ENCODE data around the gene ZNF417. TPM values are rescaled to one million over a fixed set of nuclear protein-coding genes. Genes with fewer than 3 reads are reported as not detected.

The ZNF417 gene
- total and polyA plus RNA-seq, 2 donors (not counting 1 experiment from before 2014, with no cell fraction given): 8.9 to 52.6 TPM

- POLR2A ChIA-PET: no interaction called here
- intact Hi-C loops (cut with micrococcal nuclease): loop anchor here (5.0 kb wide), 2 partner anchors 42 to 462 kb away; partner anchors contain the start of gene ZNF419
- WGBS (ENCODE audit: insufficient coverage): 94% methylated on average over 9 of the region's 12 CpGs
These were observed 33.3 kb upstream of the ZNF417 start for GRCh38 chr19:57949702-57950101.

DNA sequence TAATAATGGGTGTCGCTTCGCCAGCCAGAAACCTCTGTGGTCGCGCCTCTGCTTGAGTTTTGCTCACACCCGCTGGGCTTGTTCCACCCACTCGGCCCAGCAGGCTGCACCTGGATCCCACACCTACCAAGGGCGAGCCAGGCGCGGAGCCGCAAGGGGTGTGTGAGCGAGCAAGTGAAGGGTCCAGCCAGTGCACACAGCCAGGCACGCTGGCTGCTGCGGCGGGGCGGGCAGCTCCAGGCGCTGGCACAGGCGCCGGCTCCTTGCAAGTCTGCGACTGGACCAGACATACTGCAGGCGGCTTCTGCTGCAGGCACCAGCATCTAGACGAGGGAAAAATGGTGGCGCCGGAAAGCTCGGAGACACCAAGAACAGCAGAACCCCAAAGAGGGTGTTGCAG is 32.9 kb upstream of the ZNF417 start:
- H3K4me3 ChIP-seq (ENCODE audit: control extremely low read depth in 1 of 5, extremely low read depth in 1 of 5, insufficient read depth in 1 of 5, low read depth in 2 of 5, low read length in 4 of 5): no peak overlapping the region
- DNase-seq (no peak), ATAC-seq (ENCODE audit: low read depth) (no peak)
- H3K27me3 Mint-ChIP-seq: peaks cover 9% of the 10 kb centered on the region
- 96% methylated on average over 24 of the region's 24 CpGs for WGBS (ENCODE audit: insufficient coverage)
- H3K4me1 Mint-ChIP-seq: peaks cover 26% of the 10 kb centered on the region
- ChIA-PET POLR2A (no interaction called here), CTCF (no interaction called here)
- H3K4me2 ChIP-seq (replicated peaks; ENCODE audit: low read depth, low read length, poor library complexity, severe bottlenecking): no peak overlapping the region
- H3K27ac Mint-ChIP-seq: no peak overlapping the region
- intact Hi-C loops (cut with micrococcal nuclease): loop anchor here (5.0 kb wide), 2 partner anchors 42 to 462 kb away; partner anchors contain the start of gene ZNF419
- no peak overlapping the region for H3K4me3 Mint-ChIP-seq
- H3K9ac ChIP-seq (ENCODE audit: low read length): no peak overlapping the region
- H3K79me2 ChIP-seq (ENCODE audit: control insufficient read depth, insufficient read depth, low read length): peaks cover 39% of the 10 kb centered on the region
- H3K9me3 Mint-ChIP-seq (ENCODE audit: insufficient read depth): peaks cover 20% of the 10 kb centered on the region
- TF ChIP-seq CTCF (IDR thresholded peaks at IDR 0.05): no peak
- TF ChIP-seq EZH2 (IDR thresholded peaks at IDR 0.05; ENCODE audit: borderline replicate concordance, insufficient read depth, low read depth, low read length, poor library complexity, severe bottlenecking): no peak
- peaks cover 0 to 68% (median 7%) of the 10 kb centered on the region in 3 donors for H3K9me3 ChIP-seq (ENCODE audit: control extremely low read depth in 1 of 3, control insufficient read depth in 2 of 3, insufficient read depth in 1 of 3, low read length in 2 of 3)
- peaks cover 16 to 27% of the 10 kb centered on the region in 2 donors for H3K4me1 ChIP-seq (ENCODE audit: control insufficient read depth in 2 of 2, insufficient read depth in 2 of 2, low read length in 2 of 2)
- peaks cover 0 to under 1% of the 10 kb centered on the region in 2 experiments for H3K36me3 ChIP-seq (replicated peaks in 1 of 2; ENCODE audit: control extremely low read depth in 1 of 2, control insufficient read depth in 1 of 2, extremely low read depth in 1 of 2, insufficient read depth in 2 of 2, low read length in 1 of 2)
- H4K20me1 ChIP-seq (ENCODE audit: control insufficient read depth, insufficient read depth, low read length, poor library complexity, severe bottlenecking): peaks cover 9% of the 10 kb centered on the region
- no peak overlapping the region for H2AFZ ChIP-seq (ENCODE audit: insufficient read depth, low read depth, low read length, poor library complexity, severe bottlenecking)
- H3K27me3 ChIP-seq (replicated peaks in 1 of 4; ENCODE audit: control extremely low read depth in 1 of 4, control insufficient read depth in 3 of 4, insufficient read depth in 4 of 4, low read length in 3 of 4): peaks cover 0 to 6% (median 0%) of the 10 kb centered on the region in 4 experiments
- no peak overlapping the region for H3K27ac ChIP-seq (ENCODE audit: low read length in 2 of 2)

More at GRCh38 chr19:57949702-57950101, 33.3 kb upstream of the ZNF417 start:
- Histone ChIP-seq H3K9me3 (ENCODE audit: control extremely low read depth in 1 of 3, control insufficient read depth in 2 of 3, insufficient read depth in 1 of 3, low read length in 2 of 3) (peaks cover 0 to 65% (median 7%) of the 10 kb centered on the region in 3 donors), H3K9ac (ENCODE audit: low read length) (no peak overlapping the region), H3K4me2 (replicated peaks; ENCODE audit: low read depth, low read length, poor library complexity, severe bottlenecking) (no peak overlapping the region), H2AFZ (ENCODE audit: insufficient read depth, low read depth, low read length, poor library complexity, severe bottlenecking) (no peak overlapping the region), H3K27ac (ENCODE audit: low read length in 2 of 2) (no peak overlapping the region), H3K4me3 (ENCODE audit: control extremely low read depth in 1 of 5, extremely low read depth in 1 of 5, insufficient read depth in 1 of 5, low read depth in 2 of 5, low read length in 4 of 5) (no peak overlapping the region), H3K79me2 (ENCODE audit: control insufficient read depth, insufficient read depth, low read length) (peaks cover 35% of the 10 kb centered on the region), H3K36me3 (replicated peaks in 1 of 2; ENCODE audit: control extremely low read depth in 1 of 2, control insufficient read depth in 1 of 2, extremely low read depth in 1 of 2, insufficient read depth in 2 of 2, low read length in 1 of 2) (no peaks in the 10 kb centered on the region), H3K27me3 (replicated peaks in 1 of 4; ENCODE audit: control extremely low read depth in 1 of 4, control insufficient read depth in 3 of 4, insufficient read depth in 4 of 4, low read length in 3 of 4) (peaks cover 0 to 6% (median 0%) of the 10 kb centered on the region in 4 experiments), H4K20me1 (ENCODE audit: control insufficient read depth, insufficient read depth, low read length, poor library complexity, severe bottlenecking) (peaks cover 6% of the 10 kb centered on the region), H3K4me1 (ENCODE audit: control insufficient read depth in 2 of 2, insufficient read depth in 2 of 2, low read length in 2 of 2) (peaks cover 16 to 27% of the 10 kb centered on the region in 2 donors)
- peaks cover 24% of the 10 kb centered on the region for H3K4me1 Mint-ChIP-seq
- CTCF ChIA-PET: no interaction called here
- TF ChIP-seq EZH2 (IDR thresholded peaks at IDR 0.05; ENCODE audit: borderline replicate concordance, insufficient read depth, low read depth, low read length, poor library complexity, severe bottlenecking): no peak
- TF ChIP-seq CTCF (IDR thresholded peaks at IDR 0.05): no peak
- peaks cover 9% of the 10 kb centered on the region for H3K27me3 Mint-ChIP-seq
- H3K9me3 Mint-ChIP-seq (ENCODE audit: insufficient read depth): peaks cover 20% of the 10 kb centered on the region
- H3K4me3 Mint-ChIP-seq: no peak overlapping the region
- no peak overlapping the region for H3K27ac Mint-ChIP-seq
- DNase-seq (no peak), ATAC-seq (ENCODE audit: low read depth) (no peak)
